Measurements from ENCODE around the gene FAM177B.

The FAM177B gene

GRCh38 chr1:222785529-222785928, 48.5 kb downstream of the FAM177B start:
- no peak for DNase-seq (ENCODE audit: low read depth in 3 of 3, low spot score in 1 of 3)

GRCh38 chr1:222786121-222786520, 49.1 kb downstream of the FAM177B start:
- no peak for DNase-seq (ENCODE audit: low read depth in 3 of 3, low spot score in 1 of 3)

DNA sequence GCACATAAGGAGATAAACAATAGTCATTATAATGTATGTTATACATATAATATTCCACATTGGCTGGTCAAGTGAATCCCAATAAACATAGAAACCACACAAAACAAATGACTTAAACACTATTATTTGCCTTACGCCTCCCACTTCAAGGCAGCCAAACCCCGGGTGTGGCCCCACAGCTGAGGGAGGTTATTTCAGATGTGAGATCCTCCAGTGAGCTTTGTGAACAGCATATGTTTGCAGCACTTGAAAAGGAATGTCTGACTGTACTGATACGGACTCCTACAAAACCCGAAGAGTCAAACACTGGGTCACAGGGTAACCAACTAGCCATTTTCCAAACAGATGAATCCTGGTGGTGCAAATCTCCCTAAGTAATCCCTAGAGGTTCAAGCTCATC, 50.7 kb downstream of the FAM177B start:
- no peak for DNase-seq (ENCODE audit: low read depth in 3 of 3, low spot score in 1 of 3)

- no peak for DNase-seq (ENCODE audit: low read depth in 3 of 3, low spot score in 1 of 3)
Measured at GRCh38 chr1:222788402-222789156, 51.6 kb downstream of the FAM177B start.

DNA sequence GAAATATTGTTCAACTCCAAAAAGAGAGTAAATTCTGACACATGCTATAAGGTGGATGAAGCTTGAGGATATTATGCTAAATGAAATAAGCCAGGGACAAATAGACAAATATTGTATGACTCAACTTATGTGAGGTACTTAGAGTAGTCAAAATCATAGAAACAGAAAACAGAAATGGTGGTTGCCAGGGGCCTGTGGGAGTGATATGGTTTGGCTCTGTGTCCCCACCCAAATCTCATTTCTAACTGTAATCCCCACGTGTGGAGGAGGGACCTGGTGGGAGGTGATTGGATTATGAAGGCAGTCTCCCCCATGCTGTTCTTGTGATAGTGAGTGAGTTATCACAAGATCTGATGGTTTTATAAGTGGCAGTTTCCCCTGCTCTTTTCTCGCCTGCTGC, 53.1 kb downstream of the FAM177B start:
- no peak for DNase-seq (ENCODE audit: low read depth in 3 of 3, low spot score in 1 of 3)

GRCh38 chr1:222790520-222790919, 53.5 kb downstream of the FAM177B start:
- no peak for DNase-seq (ENCODE audit: low read depth in 3 of 3, low spot score in 1 of 3)

DNA sequence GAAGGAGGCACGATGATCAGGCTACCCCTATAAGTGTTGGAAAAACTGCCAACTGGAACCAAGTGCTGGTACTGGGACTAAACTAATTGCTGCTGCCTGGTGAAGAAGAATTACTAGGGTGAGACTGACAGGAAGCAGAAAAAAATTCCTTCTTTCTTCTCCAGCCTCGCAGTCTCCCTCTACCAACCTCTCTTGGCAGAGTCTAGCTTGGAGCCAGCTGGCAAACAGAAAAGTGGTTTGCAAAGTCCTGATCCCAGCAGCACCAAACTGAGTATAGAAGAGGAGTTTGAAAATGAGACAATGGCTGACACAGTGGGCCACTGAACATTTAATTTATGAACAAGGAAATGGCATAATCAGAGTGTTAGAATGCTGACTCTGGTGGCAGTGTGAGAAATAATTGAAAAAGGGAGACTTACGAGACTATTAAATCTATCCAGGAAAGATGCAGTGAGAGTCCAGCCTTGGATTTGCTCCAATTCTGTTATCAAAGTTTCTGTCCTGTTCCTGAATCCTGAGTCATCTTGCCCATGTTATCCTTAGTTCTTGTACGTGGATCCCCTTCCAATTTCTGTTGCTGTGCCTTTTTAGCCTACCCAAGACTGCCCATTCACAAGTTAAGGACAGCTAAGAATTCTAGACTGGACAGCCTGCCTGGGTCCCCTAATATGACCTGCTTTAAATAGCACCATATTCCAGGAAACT, 54.2 kb downstream of the FAM177B start:
- no peak for DNase-seq (ENCODE audit: low read depth in 3 of 3, low spot score in 1 of 3)

DNA sequence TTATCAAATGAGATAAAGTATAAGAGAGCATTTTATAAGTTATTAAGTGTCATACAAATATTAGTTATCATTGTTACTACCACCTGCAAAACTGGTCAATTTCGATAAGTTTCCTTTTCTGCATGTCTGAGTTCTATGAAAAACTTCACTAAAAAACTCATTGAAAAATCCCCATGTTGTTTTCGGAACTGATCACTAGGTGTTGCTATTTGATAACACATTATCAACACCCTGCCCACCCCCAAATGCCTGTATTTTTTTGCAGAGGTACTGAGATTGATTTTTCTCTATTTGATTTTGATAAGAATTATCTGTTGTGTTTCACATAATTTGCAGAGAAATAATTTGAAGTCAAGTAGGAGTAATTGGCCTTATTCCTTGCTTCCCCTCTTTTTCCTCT, 55.7 kb downstream of the FAM177B start:
- DNase-seq (ENCODE audit: low read depth in 3 of 3, low spot score in 1 of 3), result no peak

- DNase-seq (ENCODE audit: low read depth in 3 of 3, low spot score in 1 of 3), result no peak
Measured at GRCh38 chr1:222794656-222795474, 57.9 kb downstream of the FAM177B start.

DNA sequence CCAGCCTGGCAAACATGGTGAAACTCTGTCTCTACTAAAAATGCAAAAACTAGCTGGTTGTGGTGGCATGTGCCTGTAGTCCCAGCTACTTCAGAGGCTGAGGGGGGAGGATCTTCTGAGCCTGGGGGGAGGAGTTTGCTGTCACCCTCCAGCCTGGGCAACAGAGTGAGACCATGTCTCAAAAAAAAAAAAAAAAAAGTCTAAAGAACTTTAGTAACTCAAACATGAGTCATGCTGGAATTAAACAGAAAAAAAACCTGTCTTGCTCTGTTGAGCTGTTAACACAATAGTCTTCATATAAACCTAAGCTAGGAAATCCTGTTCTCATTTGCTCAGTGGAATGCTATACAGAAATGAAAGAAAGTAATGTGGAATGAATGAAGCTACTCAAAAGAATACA, 61.1 kb downstream of the FAM177B start:
- DNase-seq (ENCODE audit: low read depth in 3 of 3, low spot score in 1 of 3), result no peak

DNA sequence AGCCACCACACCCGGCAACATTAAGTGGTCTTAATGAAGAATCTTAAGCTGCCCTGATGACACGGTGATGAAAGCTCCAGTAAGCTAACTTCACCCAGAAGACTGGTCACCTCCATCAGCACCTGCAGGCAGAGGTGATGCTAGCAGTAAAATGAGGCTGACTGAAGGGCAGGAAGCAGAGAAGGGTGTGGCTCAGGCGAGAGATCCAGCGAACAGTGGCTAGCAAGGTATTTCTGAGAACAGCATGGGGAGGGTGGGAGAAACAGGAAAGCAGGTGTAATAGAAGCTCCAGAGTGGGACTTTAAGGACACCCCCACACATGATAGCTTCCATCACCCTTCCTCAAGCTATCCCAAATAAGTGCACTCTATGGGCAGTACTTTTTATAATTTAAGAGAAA, 62.0 kb downstream of the FAM177B start:
- DNase-seq (ENCODE audit: low read depth in 3 of 3, low spot score in 1 of 3), result no peak

Measured in stimulated activated CD4-positive, alpha-beta T cell treated with anti-CD3 and anti-CD28 coated beads, TNF-alpha, amount 100 ng/mL, for 1 hour (primary cell).